GM19099 (cell line): ENCODE measurements around the gene OR52D1.

Source experiments
- POLR2A ChIP-seq: IDR thresholded peaks from 3 replicates; pipeline ENCODE4 v1.6.1; 2011; ENCODE audit warnings: low read depth; ENCODE audit not compliant: insufficient read length; ENCODE audit errors: extremely low read depth

Gene OR52D1

GRCh38 chr11:5504403-5504921, 16.0 kb downstream of the OR52D1 start:
- TF ChIP-seq POLR2A = no peak

GRCh38 chr11:5505363-5506048, 17.0 kb downstream of the OR52D1 start:
- TF ChIP-seq POLR2A = no peak

- no peak for TF ChIP-seq POLR2A
Observed at GRCh38 chr11:5507177-5507932, 18.9 kb downstream of the OR52D1 start.

GRCh38 chr11:5507933-5508305, 19.4 kb downstream of the OR52D1 start:
- no peak for TF ChIP-seq POLR2A

- TF ChIP-seq POLR2A = no peak
Observed at GRCh38 chr11:5508605-5509004, 20.1 kb downstream of the OR52D1 start.

- no peak for TF ChIP-seq POLR2A
Observed at GRCh38 chr11:5509803-5510202, 21.3 kb downstream of the OR52D1 start, which contains the start of gene UBQLN3. TSS of gene UBQLN3 (minus strand) at chr11:5509957. CDS start at chr11:5509558, 399 bp downstream.

GRCh38 chr11:5514841-5515240, 26.4 kb downstream of the OR52D1 start:
- TF ChIP-seq POLR2A = no peak

- no peak for TF ChIP-seq POLR2A
Observed at GRCh38 chr11:5516599-5516998, 28.1 kb downstream of the OR52D1 start, which contains the start of gene UBQLNL. TSS of gene UBQLNL (minus strand) at chr11:5516699. CDS start at chr11:5516441, 258 bp downstream.

GRCh38 chr11:5521540-5521939, 33.1 kb downstream of the OR52D1 start:
- TF ChIP-seq POLR2A = no peak

GRCh38 chr11:5522308-5522707, 33.8 kb downstream of the OR52D1 start:
- no peak for TF ChIP-seq POLR2A

GRCh38 chr11:5524756-5525155, 36.3 kb downstream of the OR52D1 start:
- TF ChIP-seq POLR2A = no peak

GRCh38 chr11:5527716-5528115, 39.2 kb downstream of the OR52D1 start:
- TF ChIP-seq POLR2A = no peak

GRCh38 chr11:5528495-5528894, 40.0 kb downstream of the OR52D1 start:
- no peak for TF ChIP-seq POLR2A

GRCh38 chr11:5531053-5531831, 42.8 kb downstream of the OR52D1 start:
- no peak for TF ChIP-seq POLR2A

- TF ChIP-seq POLR2A = no peak
Observed at GRCh38 chr11:5534046-5534445, 45.6 kb downstream of the OR52D1 start.

- TF ChIP-seq POLR2A = no peak
Observed at GRCh38 chr11:5536482-5536881, 48.0 kb downstream of the OR52D1 start.
